Measurements from ENCODE around the gene ARCN1. TPM values are rescaled to one million over a fixed set of nuclear protein-coding genes. Genes with fewer than 3 reads are reported as not detected.

ARCN1 gene
- total RNA-seq, 2 experiments from 2014 or later, result 51.0 to 98.9 TPM

GRCh38 chr11:118649941-118650340, 77.7 kb downstream of the ARCN1 start:
- CTCF ChIA-PET (ENCODE audit: unreplicated experiment), result no interaction called here
- DNase-seq (ENCODE audit: low spot score), result no peak
- Histone ChIP-seq H3K79me2 (ENCODE audit: insufficient read depth, low read depth, low read length) (no peaks in the 10 kb centered on the region), H3K9me2 (ENCODE audit: insufficient read depth, low read length) (no peaks in the 10 kb centered on the region), H3K27ac (ENCODE audit: low read depth, low read length, poor library complexity, severe bottlenecking) (no peak overlapping the region), H3K4me1 (ENCODE audit: insufficient read depth, low read length, poor library complexity, severe bottlenecking) (no peaks in the 10 kb centered on the region), H3K9me3 (ENCODE audit: low read length) (no peaks in the 10 kb centered on the region), H2AFZ (ENCODE audit: low read length) (no peak overlapping the region), H3K4me2 (ENCODE audit: low read length) (no peak overlapping the region), H4K20me1 (ENCODE audit: insufficient read depth, low read length) (no peaks in the 10 kb centered on the region), H3K4me3 (ENCODE audit: low read depth, low read length, poor library complexity, severe bottlenecking) (no peak overlapping the region), H3K36me3 (ENCODE audit: insufficient read depth, low read length) (no peaks in the 10 kb centered on the region)
- intact Hi-C loops (cut with micrococcal nuclease; ENCODE audit: unreplicated experiment), result no loop called here
- no TSS peak for BruUV-seq (replicated peaks)
- TF ChIP-seq EZH2phosphoT487 (IDR thresholded peaks at IDR 0.05; ENCODE audit: borderline replicate concordance, low read depth, low read length) (no peak), CTCF (conservative IDR thresholded peaks at IDR 0.05; ENCODE audit: low read length) (no peak)
- POLR2A ChIA-PET, result no interaction called here

- DNase-seq (ENCODE audit: low spot score), result no peak
- H3K9me2 ChIP-seq (ENCODE audit: insufficient read depth, low read length), result no peaks in the 10 kb centered on the region
- no peaks in the 10 kb centered on the region for H3K79me2 ChIP-seq (ENCODE audit: insufficient read depth, low read depth, low read length)
- H3K4me1 ChIP-seq (ENCODE audit: insufficient read depth, low read length, poor library complexity, severe bottlenecking), result no peaks in the 10 kb centered on the region
- H3K4me2 ChIP-seq (ENCODE audit: low read length), result no peak overlapping the region
- ChIA-PET POLR2A (no interaction called here), CTCF (ENCODE audit: unreplicated experiment) (no interaction called here)
- H3K27ac ChIP-seq (ENCODE audit: low read depth, low read length, poor library complexity, severe bottlenecking), result no peak overlapping the region
- no peaks in the 10 kb centered on the region for H4K20me1 ChIP-seq (ENCODE audit: insufficient read depth, low read length)
- H3K9me3 ChIP-seq (ENCODE audit: low read length), result no peaks in the 10 kb centered on the region
- intact Hi-C loops (cut with micrococcal nuclease; ENCODE audit: unreplicated experiment), result no loop called here
- H2AFZ ChIP-seq (ENCODE audit: low read length), result no peak overlapping the region
- H3K4me3 ChIP-seq (ENCODE audit: low read depth, low read length, poor library complexity, severe bottlenecking), result no peak overlapping the region
- no TSS peak for BruUV-seq (replicated peaks)
- TF ChIP-seq CTCF (conservative IDR thresholded peaks at IDR 0.05; ENCODE audit: low read length) (no peak), EZH2phosphoT487 (IDR thresholded peaks at IDR 0.05; ENCODE audit: borderline replicate concordance, low read depth, low read length) (no peak)
- no peaks in the 10 kb centered on the region for H3K36me3 ChIP-seq (ENCODE audit: insufficient read depth, low read length)
Measured at GRCh38 chr11:118650366-118650765, 78.2 kb downstream of the ARCN1 start.

GRCh38 chr11:118651820-118652219, 79.6 kb downstream of the ARCN1 start:
- H3K27ac ChIP-seq (ENCODE audit: low read depth, low read length, poor library complexity, severe bottlenecking), result no peak overlapping the region
- ChIA-PET POLR2A (no interaction called here), CTCF (ENCODE audit: unreplicated experiment) (no interaction called here)
- H3K4me3 ChIP-seq (ENCODE audit: low read depth, low read length, poor library complexity, severe bottlenecking), result no peak overlapping the region
- H4K20me1 ChIP-seq (ENCODE audit: insufficient read depth, low read length), result no peaks in the 10 kb centered on the region
- no peaks in the 10 kb centered on the region for H3K4me1 ChIP-seq (ENCODE audit: insufficient read depth, low read length, poor library complexity, severe bottlenecking)
- no peak for DNase-seq (ENCODE audit: low spot score)
- no peaks in the 10 kb centered on the region for H3K36me3 ChIP-seq (ENCODE audit: insufficient read depth, low read length)
- no peak overlapping the region for H3K4me2 ChIP-seq (ENCODE audit: low read length)
- BruUV-seq (replicated peaks), result no TSS peak
- H3K9me2 ChIP-seq (ENCODE audit: insufficient read depth, low read length), result no peaks in the 10 kb centered on the region
- TF ChIP-seq CTCF (conservative IDR thresholded peaks at IDR 0.05; ENCODE audit: low read length), result no peak
- no peak for TF ChIP-seq EZH2phosphoT487 (IDR thresholded peaks at IDR 0.05; ENCODE audit: borderline replicate concordance, low read depth, low read length)
- no peaks in the 10 kb centered on the region for H3K79me2 ChIP-seq (ENCODE audit: insufficient read depth, low read depth, low read length)
- intact Hi-C loops (cut with micrococcal nuclease; ENCODE audit: unreplicated experiment), result no loop called here
- H3K9me3 ChIP-seq (ENCODE audit: low read length), result no peaks in the 10 kb centered on the region
- no peak overlapping the region for H2AFZ ChIP-seq (ENCODE audit: low read length)

Small RNAs within 50 kb of the gene (microRNA-seq; reads per million reads assigned to microRNA genes)
- gene MIR6716 (ENCODE audit: borderline replicate concordance), result not detected

Small RNAs within 50 kb of the gene (small RNA-seq; reads per million reads assigned to genes)
- not detected for gene RNU6-1157P

Other genes starting within 250 kb of the ARCN1 start
- not detected in 2 replicates for gene CD3D, start 229.7 kb upstream of the ARCN1 start, total RNA-seq (2014; rRNA removed; shearing (Covaris generic))
- not detected in 2 replicates for gene CD3D, start 229.7 kb upstream of the ARCN1 start, total RNA-seq (2022)
- not detected in 2 replicates for gene CD3G, start 228.1 kb upstream of the ARCN1 start, total RNA-seq (2014; rRNA removed; shearing (Covaris generic))
- gene CD3G, start 228.1 kb upstream of the ARCN1 start, total RNA-seq (2022), result not detected in 2 replicates
- gene UBE4A, start 212.8 kb upstream of the ARCN1 start, total RNA-seq (2014; rRNA removed; shearing (Covaris generic)), result 24.1 and 28.0 TPM in 2 replicates
- 37.7 and 38.4 TPM in 2 replicates for gene UBE4A, start 212.8 kb upstream of the ARCN1 start, total RNA-seq (2022)
- gene ATP5MG, start 170.8 kb upstream of the ARCN1 start, total RNA-seq (2014; rRNA removed; shearing (Covaris generic)), result 212 and 222 TPM in 2 replicates
- gene ATP5MG, start 170.8 kb upstream of the ARCN1 start, total RNA-seq (2022), result 266 and 294 TPM in 2 replicates
- gene KMT2A, start 135.9 kb upstream of the ARCN1 start, total RNA-seq (2014; rRNA removed; shearing (Covaris generic)), result 55.8 and 58.8 TPM in 2 replicates
- gene KMT2A, start 135.9 kb upstream of the ARCN1 start, total RNA-seq (2022), result 90.0 and 96.4 TPM in 2 replicates
- not detected in 2 replicates for gene TTC36, start 44.9 kb upstream of the ARCN1 start, total RNA-seq (2014; rRNA removed; shearing (Covaris generic))
- gene TTC36, start 44.9 kb upstream of the ARCN1 start, total RNA-seq (2022), result 0.65 and 0.82 TPM in 2 replicates
- gene TMEM25, start 41.2 kb upstream of the ARCN1 start, total RNA-seq (2014; rRNA removed; shearing (Covaris generic)), result 14.0 and 16.0 TPM in 2 replicates
- 10.7 and 11.7 TPM in 2 replicates for gene TMEM25, start 41.2 kb upstream of the ARCN1 start, total RNA-seq (2022)
- 17.5 and 17.6 TPM in 2 replicates for gene IFT46, start 6.5 kb upstream of the ARCN1 start, total RNA-seq (2014; rRNA removed; shearing (Covaris generic))
- 14.6 and 14.7 TPM in 2 replicates for gene IFT46, start 6.5 kb upstream of the ARCN1 start, total RNA-seq (2022)
- gene PHLDB1, start 35.2 kb downstream of the ARCN1 start, total RNA-seq (2014; rRNA removed; shearing (Covaris generic)), result not detected in 2 replicates
- gene PHLDB1, start 35.2 kb downstream of the ARCN1 start, total RNA-seq (2022), result 0.19 and 0.28 TPM in 2 replicates
- gene TREH, start 107.2 kb downstream of the ARCN1 start, total RNA-seq (2014; rRNA removed; shearing (Covaris generic)), result not detected in 2 replicates
- not detected in 2 replicates for gene TREH, start 107.2 kb downstream of the ARCN1 start, total RNA-seq (2022)
- 46.5 and 55.0 TPM in 2 replicates for gene DDX6, start 218.8 kb downstream of the ARCN1 start, total RNA-seq (2014; rRNA removed; shearing (Covaris generic))
- gene DDX6, start 218.8 kb downstream of the ARCN1 start, total RNA-seq (2022), result 128 and 142 TPM in 2 replicates

Measured in OCI-LY7 (cell line).